ENCODE data around the gene RNF227. TPM values are rescaled to one million over a fixed set of nuclear protein-coding genes. Genes with fewer than 3 reads are reported as not detected.

The RNF227 gene
- total and polyA plus RNA-seq, 2 experiments from 2014 or later = 0.42 to 1.4 TPM

DNA sequence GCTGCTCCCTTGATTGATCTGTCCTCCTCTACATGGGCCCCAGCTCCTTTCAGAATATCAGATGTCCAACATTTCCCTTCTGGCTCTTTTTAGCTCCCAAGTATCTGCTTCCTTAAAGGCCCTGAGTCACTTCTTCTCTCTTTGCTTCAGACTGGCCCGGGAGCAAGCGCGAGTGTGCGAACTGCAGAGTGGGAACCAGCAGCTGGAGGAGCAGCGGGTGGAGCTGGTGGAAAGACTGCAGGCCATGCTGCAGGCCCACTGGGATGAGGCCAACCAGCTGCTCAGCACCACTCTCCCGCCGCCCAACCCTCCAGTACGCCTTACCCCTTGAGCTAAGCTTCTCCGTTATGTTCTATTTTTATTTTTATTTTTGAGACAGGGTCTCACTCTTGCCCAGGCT lies 28.2 kb upstream of the RNF227 start:
- H3K79me2 ChIP-seq (replicated peaks; ENCODE audit: insufficient read depth) = no peaks in the 10 kb centered on the region
- Mint-ChIP-seq H3K27ac (no peak overlapping the region), H3K9me3 (no peaks in the 10 kb centered on the region), H3K27me3 (ENCODE audit: insufficient read depth, low read depth, poor library complexity) (peaks cover 5% of the 10 kb centered on the region), H3K4me3 (no peak overlapping the region), H3K36me3 (ENCODE audit: low read depth) (peaks cover 76% of the 10 kb centered on the region), H3K4me1 (no peaks in the 10 kb centered on the region)
- DNase-seq (ENCODE audit: low spot score) (no peak), ATAC-seq (no peak)
- H3K27me3 ChIP-seq (ENCODE audit: insufficient read depth) = no peaks in the 10 kb centered on the region
- no peak overlapping the region for H3K27ac ChIP-seq (ENCODE audit: low read depth)
- H3K4me3 ChIP-seq = no peak overlapping the region
- peaks cover 1% of the 10 kb centered on the region for H3K36me3 ChIP-seq (ENCODE audit: insufficient read depth)
- TF ChIP-seq EZH2 (IDR thresholded peaks at IDR 0.05; ENCODE audit: low read depth, unreplicated experiment) = no peak
- TF ChIP-seq POLR2AphosphoS5 (IDR thresholded peaks at IDR 0.05; ENCODE audit: low read depth) = no peak
- no peak overlapping the region for H2AFZ ChIP-seq
- H3K4me1 ChIP-seq (ENCODE audit: insufficient read depth) = no peaks in the 10 kb centered on the region
- H4K20me1 ChIP-seq (replicated peaks; ENCODE audit: insufficient read depth) = no peaks in the 10 kb centered on the region; the same call in none of the 2 replicates
- H3F3A ChIP-seq (replicated peaks; ENCODE audit: low read depth) = no peaks in the 10 kb centered on the region
- no peaks in the 10 kb centered on the region for H3K9me2 ChIP-seq (ENCODE audit: insufficient read depth)
- no peak overlapping the region for H3K4me2 ChIP-seq

DNA sequence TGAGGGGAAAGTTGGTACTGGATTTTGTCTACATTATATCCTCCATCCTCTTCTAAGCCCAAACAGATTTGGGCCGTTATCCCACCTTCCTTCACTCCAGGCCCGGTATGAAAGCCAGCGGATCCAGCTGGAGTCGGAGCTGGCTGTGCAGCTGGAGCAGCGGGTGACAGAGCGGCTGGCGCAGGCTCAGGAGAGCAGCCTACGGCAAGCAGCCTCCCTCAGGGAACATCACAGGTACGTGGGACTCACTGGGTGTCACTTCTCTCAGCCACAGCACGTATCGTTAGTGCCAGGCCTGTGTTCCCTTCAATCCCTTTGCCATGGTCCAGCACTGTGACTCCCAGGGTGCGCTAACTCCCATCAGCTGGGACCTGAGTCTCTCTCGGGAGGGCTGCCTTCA lies 27.2 kb upstream of the RNF227 start:
- no peaks in the 10 kb centered on the region for H3K27me3 ChIP-seq (ENCODE audit: insufficient read depth)
- H3K36me3 ChIP-seq (ENCODE audit: insufficient read depth) = no peaks in the 10 kb centered on the region; the same call in 1 of the 2 replicates
- H3K36me3 Mint-ChIP-seq (ENCODE audit: low read depth) = peaks cover 69% of the 10 kb centered on the region
- H3K4me1 ChIP-seq (ENCODE audit: insufficient read depth) = no peaks in the 10 kb centered on the region
- no peaks in the 10 kb centered on the region; the same call in none of the 2 replicates for H4K20me1 ChIP-seq (replicated peaks; ENCODE audit: insufficient read depth)
- H3K4me3 ChIP-seq = no peak overlapping the region
- H3K27me3 Mint-ChIP-seq (ENCODE audit: insufficient read depth, low read depth, poor library complexity) = peaks cover 5% of the 10 kb centered on the region
- no peak overlapping the region for H3K4me3 Mint-ChIP-seq
- no peaks in the 10 kb centered on the region for H3K9me2 ChIP-seq (ENCODE audit: insufficient read depth)
- no peaks in the 10 kb centered on the region for H3K79me2 ChIP-seq (replicated peaks; ENCODE audit: insufficient read depth)
- H2AFZ ChIP-seq = no peak overlapping the region
- DNase-seq (ENCODE audit: low spot score) (no peak), ATAC-seq (no peak)
- no peaks in the 10 kb centered on the region for H3K4me1 Mint-ChIP-seq
- H3K27ac Mint-ChIP-seq = no peak overlapping the region
- no peak overlapping the region for H3K4me2 ChIP-seq
- no peaks in the 10 kb centered on the region for H3F3A ChIP-seq (replicated peaks; ENCODE audit: low read depth)
- no peak overlapping the region for H3K27ac ChIP-seq (ENCODE audit: low read depth)
- no peaks in the 10 kb centered on the region for H3K9me3 Mint-ChIP-seq
- TF ChIP-seq, protein P1, sequence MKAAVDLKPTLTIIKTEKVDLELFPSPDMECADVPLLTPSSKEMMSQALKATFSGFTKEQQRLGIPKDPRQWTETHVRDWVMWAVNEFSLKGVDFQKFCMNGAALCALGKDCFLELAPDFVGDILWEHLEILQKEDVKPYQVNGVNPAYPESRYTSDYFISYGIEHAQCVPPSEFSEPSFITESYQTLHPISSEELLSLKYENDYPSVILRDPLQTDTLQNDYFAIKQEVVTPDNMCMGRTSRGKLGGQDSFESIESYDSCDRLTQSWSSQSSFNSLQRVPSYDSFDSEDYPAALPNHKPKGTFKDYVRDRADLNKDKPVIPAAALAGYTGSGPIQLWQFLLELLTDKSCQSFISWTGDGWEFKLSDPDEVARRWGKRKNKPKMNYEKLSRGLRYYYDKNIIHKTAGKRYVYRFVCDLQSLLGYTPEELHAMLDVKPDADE (IDR thresholded peaks at IDR 0.05) = no peak
- TF ChIP-seq ZNF331 (CRISPR knock-in tag; IDR thresholded peaks at IDR 0.05; ENCODE audit: low read depth) (no peak), EZH2 (IDR thresholded peaks at IDR 0.05; ENCODE audit: low read depth, unreplicated experiment) (no peak), EZH2phosphoT487 (IDR thresholded peaks at IDR 0.05; ENCODE audit: unreplicated experiment) (no peak), CREB1 (CRISPR knock-in tag; IDR thresholded peaks at IDR 0.05; ENCODE audit: low read depth) (no peak), POLR2AphosphoS5 (IDR thresholded peaks at IDR 0.05; ENCODE audit: low read depth) (no peak), JUNB (IDR thresholded peaks at IDR 0.05; ENCODE audit: unreplicated experiment) (no peak)
- TF ChIP-seq, protein P2, sequence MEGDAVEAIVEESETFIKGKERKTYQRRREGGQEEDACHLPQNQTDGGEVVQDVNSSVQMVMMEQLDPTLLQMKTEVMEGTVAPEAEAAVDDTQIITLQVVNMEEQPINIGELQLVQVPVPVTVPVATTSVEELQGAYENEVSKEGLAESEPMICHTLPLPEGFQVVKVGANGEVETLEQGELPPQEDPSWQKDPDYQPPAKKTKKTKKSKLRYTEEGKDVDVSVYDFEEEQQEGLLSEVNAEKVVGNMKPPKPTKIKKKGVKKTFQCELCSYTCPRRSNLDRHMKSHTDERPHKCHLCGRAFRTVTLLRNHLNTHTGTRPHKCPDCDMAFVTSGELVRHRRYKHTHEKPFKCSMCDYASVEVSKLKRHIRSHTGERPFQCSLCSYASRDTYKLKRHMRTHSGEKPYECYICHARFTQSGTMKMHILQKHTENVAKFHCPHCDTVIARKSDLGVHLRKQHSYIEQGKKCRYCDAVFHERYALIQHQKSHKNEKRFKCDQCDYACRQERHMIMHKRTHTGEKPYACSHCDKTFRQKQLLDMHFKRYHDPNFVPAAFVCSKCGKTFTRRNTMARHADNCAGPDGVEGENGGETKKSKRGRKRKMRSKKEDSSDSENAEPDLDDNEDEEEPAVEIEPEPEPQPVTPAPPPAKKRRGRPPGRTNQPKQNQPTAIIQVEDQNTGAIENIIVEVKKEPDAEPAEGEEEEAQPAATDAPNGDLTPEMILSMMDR (conservative IDR thresholded peaks at IDR 0.05; ENCODE audit: low read depth in 2 of 2) = no peak
- TF ChIP-seq, protein P3, sequence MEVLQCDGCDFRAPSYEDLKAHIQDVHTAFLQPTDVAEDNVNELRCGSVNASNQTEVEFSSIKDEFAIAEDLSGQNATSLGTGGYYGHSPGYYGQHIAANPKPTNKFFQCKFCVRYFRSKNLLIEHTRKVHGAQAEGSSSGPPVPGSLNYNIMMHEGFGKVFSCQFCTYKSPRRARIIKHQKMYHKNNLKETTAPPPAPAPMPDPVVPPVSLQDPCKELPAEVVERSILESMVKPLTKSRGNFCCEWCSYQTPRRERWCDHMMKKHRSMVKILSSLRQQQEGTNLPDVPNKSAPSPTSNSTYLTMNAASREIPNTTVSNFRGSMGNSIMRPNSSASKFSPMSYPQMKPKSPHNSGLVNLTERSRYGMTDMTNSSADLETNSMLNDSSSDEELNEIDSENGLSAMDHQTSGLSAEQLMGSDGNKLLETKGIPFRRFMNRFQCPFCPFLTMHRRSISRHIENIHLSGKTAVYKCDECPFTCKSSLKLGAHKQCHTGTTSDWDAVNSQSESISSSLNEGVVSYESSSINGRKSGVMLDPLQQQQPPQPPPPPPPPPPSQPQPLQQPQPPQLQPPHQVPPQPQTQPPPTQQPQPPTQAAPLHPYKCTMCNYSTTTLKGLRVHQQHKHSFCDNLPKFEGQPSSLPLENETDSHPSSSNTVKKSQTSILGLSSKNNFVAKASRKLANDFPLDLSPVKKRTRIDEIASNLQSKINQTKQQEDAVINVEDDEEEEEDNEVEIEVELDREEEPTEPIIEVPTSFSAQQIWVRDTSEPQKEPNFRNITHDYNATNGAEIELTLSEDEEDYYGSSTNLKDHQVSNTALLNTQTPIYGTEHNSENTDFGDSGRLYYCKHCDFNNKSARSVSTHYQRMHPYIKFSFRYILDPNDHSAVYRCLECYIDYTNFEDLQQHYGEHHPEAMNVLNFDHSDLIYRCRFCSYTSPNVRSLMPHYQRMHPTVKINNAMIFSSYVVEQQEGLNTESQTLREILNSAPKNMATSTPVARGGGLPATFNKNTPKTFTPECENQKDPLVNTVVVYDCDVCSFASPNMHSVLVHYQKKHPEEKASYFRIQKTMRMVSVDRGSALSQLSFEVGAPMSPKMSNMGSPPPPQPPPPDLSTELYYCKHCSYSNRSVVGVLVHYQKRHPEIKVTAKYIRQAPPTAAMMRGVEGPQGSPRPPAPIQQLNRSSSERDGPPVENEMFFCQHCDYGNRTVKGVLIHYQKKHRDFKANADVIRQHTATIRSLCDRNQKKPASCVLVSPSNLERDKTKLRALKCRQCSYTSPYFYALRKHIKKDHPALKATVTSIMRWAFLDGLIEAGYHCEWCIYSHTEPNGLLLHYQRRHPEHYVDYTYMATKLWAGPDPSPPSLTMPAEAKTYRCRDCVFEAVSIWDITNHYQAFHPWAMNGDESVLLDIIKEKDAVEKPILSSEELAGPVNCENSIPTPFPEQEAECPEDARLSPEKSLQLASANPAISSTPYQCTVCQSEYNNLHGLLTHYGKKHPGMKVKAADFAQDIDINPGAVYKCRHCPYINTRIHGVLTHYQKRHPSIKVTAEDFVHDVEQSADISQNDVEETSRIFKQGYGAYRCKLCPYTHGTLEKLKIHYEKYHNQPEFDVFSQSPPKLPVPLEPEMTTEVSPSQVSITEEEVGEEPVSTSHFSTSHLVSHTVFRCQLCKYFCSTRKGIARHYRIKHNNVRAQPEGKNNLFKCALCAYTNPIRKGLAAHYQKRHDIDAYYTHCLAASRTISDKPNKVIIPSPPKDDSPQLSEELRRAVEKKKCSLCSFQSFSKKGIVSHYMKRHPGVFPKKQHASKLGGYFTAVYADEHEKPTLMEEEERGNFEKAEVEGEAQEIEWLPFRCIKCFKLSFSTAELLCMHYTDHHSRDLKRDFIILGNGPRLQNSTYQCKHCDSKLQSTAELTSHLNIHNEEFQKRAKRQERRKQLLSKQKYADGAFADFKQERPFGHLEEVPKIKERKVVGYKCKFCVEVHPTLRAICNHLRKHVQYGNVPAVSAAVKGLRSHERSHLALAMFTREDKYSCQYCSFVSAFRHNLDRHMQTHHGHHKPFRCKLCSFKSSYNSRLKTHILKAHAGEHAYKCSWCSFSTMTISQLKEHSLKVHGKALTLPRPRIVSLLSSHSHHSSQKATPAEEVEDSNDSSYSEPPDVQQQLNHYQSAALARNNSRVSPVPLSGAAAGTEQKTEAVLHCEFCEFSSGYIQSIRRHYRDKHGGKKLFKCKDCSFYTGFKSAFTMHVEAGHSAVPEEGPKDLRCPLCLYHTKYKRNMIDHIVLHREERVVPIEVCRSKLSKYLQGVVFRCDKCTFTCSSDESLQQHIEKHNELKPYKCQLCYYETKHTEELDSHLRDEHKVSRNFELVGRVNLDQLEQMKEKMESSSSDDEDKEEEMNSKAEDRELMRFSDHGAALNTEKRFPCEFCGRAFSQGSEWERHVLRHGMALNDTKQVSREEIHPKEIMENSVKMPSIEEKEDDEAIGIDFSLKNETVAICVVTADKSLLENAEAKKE (CRISPR knock-in tag; IDR thresholded peaks at IDR 0.05) = no peak

Data from GM23338 (cell line).